ENCODE measurements around the gene NOX3. TPM values are rescaled to one million over a fixed set of nuclear protein-coding genes. Genes with fewer than 3 reads are reported as not detected.

NOX3 gene
- total and polyA plus RNA-seq, 2 donors (not counting 3 experiments of a cell fraction or from before 2014, with no cell fraction given), result not detected

- DNase-seq (ENCODE audit: low read depth, low spot score), result no peak
These were observed 106.5 kb downstream of the NOX3 start for GRCh38 chr6:155349129-155349528.

More at GRCh38 chr6:155349129-155349528, 106.5 kb downstream of the NOX3 start:
- H4K20me1 ChIP-seq (replicated peaks; ENCODE audit: control insufficient read depth, extremely low read depth, insufficient read depth, low read length), result no peaks in the 10 kb centered on the region
- no peak overlapping the region for H3K4me3 ChIP-seq (replicated peaks in 1 of 3; ENCODE audit: insufficient read depth in 1 of 3, low read depth in 1 of 3, low read length in 3 of 3)
- H3K36me3 ChIP-seq (ENCODE audit: control insufficient read depth in 2 of 2, extremely low read depth in 1 of 2, insufficient read depth in 2 of 2, low read length in 2 of 2), result no peaks in the 10 kb centered on the region
- H3K9me1 ChIP-seq (replicated peaks; ENCODE audit: control insufficient read depth, extremely low read depth, insufficient read depth, low read length), result no peaks in the 10 kb centered on the region
- intact Hi-C loops (cut with micrococcal nuclease), result no loop called here
- TF ChIP-seq GATA2 (IDR thresholded peaks at IDR 0.05; ENCODE audit: insufficient read depth, insufficient read length, low read depth, low read length), result no peak
- no peak for TF ChIP-seq MYC (IDR thresholded peaks at IDR 0.05; ENCODE audit: low read depth, low read length)
- no peak for TF ChIP-seq CTCF (IDR thresholded peaks at IDR 0.05; ENCODE audit: extremely low read depth in 1 of 2, insufficient read depth in 1 of 2, low read depth in 1 of 2, low read length in 2 of 2)
- TF ChIP-seq FOS (IDR thresholded peaks at IDR 0.05; ENCODE audit: borderline replicate concordance, insufficient read depth, low read length), result no peak
- TF ChIP-seq POLR2AphosphoS5 (IDR thresholded peaks at IDR 0.05; ENCODE audit: insufficient read depth, low read depth, low read length), result no peak
- no peak for TF ChIP-seq MAX (IDR thresholded peaks at IDR 0.05; ENCODE audit: insufficient read depth, insufficient read length)
- no peak for TF ChIP-seq EZH2 (IDR thresholded peaks at IDR 0.05; ENCODE audit: borderline replicate concordance, low read depth, low read length, severe bottlenecking)
- no peak for TF ChIP-seq POLR2A (IDR thresholded peaks at IDR 0.05; ENCODE audit: low read depth, low read length)
- no peak for TF ChIP-seq JUN (IDR thresholded peaks at IDR 0.05; ENCODE audit: borderline replicate concordance, insufficient read depth, insufficient read length, low read depth)
- no peaks in the 10 kb centered on the region for H3K27me3 ChIP-seq (ENCODE audit: control insufficient read depth in 2 of 2, insufficient read depth in 2 of 2, low read length in 2 of 2)
- BruUV-seq (replicated peaks), result no TSS peak
- H3K4me2 ChIP-seq (ENCODE audit: insufficient read depth, low read length), result no peak overlapping the region
- ChIA-PET POLR2A (no interaction called here), CTCF (interaction anchor here (1.0 kb wide), 1 partner anchor 180 kb away, joined by 4 read pairs; no protein-coding TSS in a partner anchor)
- no peak overlapping the region for H2AFZ ChIP-seq (ENCODE audit: low read depth, low read length)
- no peak for FAIRE-seq
- no peak overlapping the region for H3K27ac ChIP-seq (ENCODE audit: insufficient read depth, low read depth, low read length)
- H3K9ac ChIP-seq (replicated peaks; ENCODE audit: extremely low read depth, insufficient read depth, low read length), result no peak overlapping the region
- H3K4me1 ChIP-seq (ENCODE audit: control insufficient read depth, extremely low read depth, insufficient read depth, low read length), result no peaks in the 10 kb centered on the region
- dilution Hi-C loops (cut with MboI; ENCODE audit: extremely low pct_ligation_motif_present, low sequenced_read_pairs), result no loop called here
- H3K79me2 ChIP-seq (ENCODE audit: control insufficient read depth, insufficient read depth, low read length), result no peaks in the 10 kb centered on the region
- H3K9me3 ChIP-seq (replicated peaks; ENCODE audit: control insufficient read depth, insufficient read depth, low read length), result no peaks in the 10 kb centered on the region

Data from endothelial cell of umbilical vein (primary cell).